Activated naive CD8-positive, alpha-beta T cell treated with anti-CD3 and anti-CD28 coated beads, Interleukin-2, amount 10 ng/mL, durations not matched to agents 7 days and 5 days (primary cell): ENCODE measurements around the gene ZNF578. TPM values are rescaled to one million over a fixed set of nuclear protein-coding genes. Genes with fewer than 3 reads are reported as not detected.
"Not testable (repeated sequence)": the region's sequence is repeated elsewhere in the genome, so short reads cannot be mapped to it uniquely, and the experiment has no call there.

Experiments used
- ATAC-seq: fragments of 150-1000 bp; cut with Tn5 transposase; one replicate; pipeline ENCODE4 v1.10.0; 2021; ENCODE audit warnings: low read depth, moderate library complexity
- POLR2A ChIA-PET: fragments of 350-600 bp; sonication (Branson Sonifier 250); formaldehyde crosslinking; loops from one replicate; lab custom pipeline; 2021; ENCODE audit warnings: antibody characterized with exemption; lab: Charles Lee
- DNase-seq: peaks from one replicate; pipeline ENCODE4 v3.0.0; 2021
- H3K27ac Mint-ChIP-seq: one replicate; pipeline ENCODE4 v1.8.0; 2022; ENCODE audit warnings: mild to moderate bottlenecking, mixed read lengths
- H3K27me3 Mint-ChIP-seq: one replicate; pipeline ENCODE4 v1.8.0; 2022; ENCODE audit warnings: mild to moderate bottlenecking, moderate library complexity, mixed read lengths
- H3K36me3 Mint-ChIP-seq: one replicate; pipeline ENCODE4 v1.8.0; 2021; ENCODE audit warnings: mild to moderate bottlenecking, mixed read lengths
- H3K4me1 Mint-ChIP-seq: one replicate; pipeline ENCODE4 v1.8.0; 2021; ENCODE audit warnings: mixed read lengths
- H3K4me3 Mint-ChIP-seq: one replicate; pipeline ENCODE4 v1.8.0; 2022; ENCODE audit warnings: mild to moderate bottlenecking, moderate library complexity, mixed read lengths
- H3K9me3 Mint-ChIP-seq: one replicate; pipeline ENCODE4 v1.8.0; 2021; ENCODE audit warnings: mixed read lengths
- total RNA-seq, 2 experiments: library from RNA; stranded (reverse); gene quantifications; one replicate each; pipeline ENCODE4 v1.2.3, GENCODE V29; 2021

Gene ZNF578
- total RNA-seq, 2 experiments from 2014 or later = 3.4 to 4.7 TPM

- peaks cover 28% of the 10 kb centered on the region for H3K9me3 Mint-ChIP-seq
- not testable (repeated sequence) for H3K36me3 Mint-ChIP-seq, H3K27ac Mint-ChIP-seq, DNase-seq, H3K27me3 Mint-ChIP-seq, H3K4me3 Mint-ChIP-seq, H3K4me1 Mint-ChIP-seq, ATAC-seq
- POLR2A ChIA-PET = interaction anchor here (0.7 kb wide), 1 partner anchor 212 kb away, joined by 3 read pairs; no protein-coding TSS in a partner anchor
Measured at GRCh38 chr19:52485561-52486240, 32.3 kb downstream of the ZNF578 start.

GRCh38 chr19:52492201-52492993, 39.0 kb downstream of the ZNF578 start:
- peaks cover 14% of the 10 kb centered on the region for H3K9me3 Mint-ChIP-seq
- DNase-seq (peak; percentile 36), ATAC-seq (no peak)
- no peaks in the 10 kb centered on the region for H3K27me3 Mint-ChIP-seq
- no peaks in the 10 kb centered on the region for H3K4me1 Mint-ChIP-seq
- H3K36me3 Mint-ChIP-seq = peaks cover 8% of the 10 kb centered on the region
- H3K27ac Mint-ChIP-seq = no peak overlapping the region
- POLR2A ChIA-PET = no interaction called here
- peak overlapping the region; percentile 22 for H3K4me3 Mint-ChIP-seq

GRCh38 chr19:52492994-52493470, 39.7 kb downstream of the ZNF578 start:
- ATAC-seq = no peak
- H3K27ac Mint-ChIP-seq = peak overlapping the region; percentile 21
- peak overlapping the region; percentile 54 for H3K4me3 Mint-ChIP-seq
- no peak for DNase-seq
- peaks cover 17% of the 10 kb centered on the region for H3K9me3 Mint-ChIP-seq
- peaks cover 8% of the 10 kb centered on the region for H3K36me3 Mint-ChIP-seq
- H3K27me3 Mint-ChIP-seq = no peaks in the 10 kb centered on the region
- H3K4me1 Mint-ChIP-seq = no peaks in the 10 kb centered on the region
- POLR2A ChIA-PET = no interaction called here

GRCh38 chr19:52494518-52494917, 41.2 kb downstream of the ZNF578 start:
- peaks cover 8% of the 10 kb centered on the region for H3K36me3 Mint-ChIP-seq
- H3K4me1 Mint-ChIP-seq = no peaks in the 10 kb centered on the region
- DNase-seq (no peak), ATAC-seq (no peak)
- POLR2A ChIA-PET = no interaction called here
- no peak overlapping the region for H3K4me3 Mint-ChIP-seq
- no peaks in the 10 kb centered on the region for H3K27me3 Mint-ChIP-seq
- H3K9me3 Mint-ChIP-seq = peaks cover 19% of the 10 kb centered on the region
- H3K27ac Mint-ChIP-seq = no peak overlapping the region

DNA sequence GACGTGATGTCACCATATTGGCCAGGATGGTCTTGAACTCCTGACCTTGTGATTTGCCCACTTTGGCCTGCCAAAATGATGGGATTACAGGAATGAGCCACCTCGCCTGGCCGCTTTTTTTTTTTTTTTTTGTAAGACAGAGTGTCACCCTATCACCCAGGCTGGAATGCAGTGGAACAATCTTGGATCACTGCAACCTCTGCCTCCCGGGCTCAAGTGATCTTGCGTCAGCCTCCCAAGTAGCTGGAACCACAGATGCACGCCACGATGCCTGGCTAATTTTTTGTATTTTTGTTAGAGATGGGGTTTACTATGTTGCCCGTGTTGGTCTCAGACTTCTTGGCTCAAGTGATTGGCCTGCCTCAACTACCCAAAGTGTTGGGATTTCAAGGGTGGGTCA, 45.2 kb downstream of the ZNF578 start:
- POLR2A ChIA-PET = no interaction called here
- no peak overlapping the region for H3K4me3 Mint-ChIP-seq
- H3K4me1 Mint-ChIP-seq = no peaks in the 10 kb centered on the region
- H3K9me3 Mint-ChIP-seq = peaks cover 26% of the 10 kb centered on the region
- no peak for ATAC-seq
- peaks cover 11% of the 10 kb centered on the region for H3K36me3 Mint-ChIP-seq
- no peak overlapping the region for H3K27ac Mint-ChIP-seq
- H3K27me3 Mint-ChIP-seq = no peaks in the 10 kb centered on the region
- no peak for DNase-seq

DNA sequence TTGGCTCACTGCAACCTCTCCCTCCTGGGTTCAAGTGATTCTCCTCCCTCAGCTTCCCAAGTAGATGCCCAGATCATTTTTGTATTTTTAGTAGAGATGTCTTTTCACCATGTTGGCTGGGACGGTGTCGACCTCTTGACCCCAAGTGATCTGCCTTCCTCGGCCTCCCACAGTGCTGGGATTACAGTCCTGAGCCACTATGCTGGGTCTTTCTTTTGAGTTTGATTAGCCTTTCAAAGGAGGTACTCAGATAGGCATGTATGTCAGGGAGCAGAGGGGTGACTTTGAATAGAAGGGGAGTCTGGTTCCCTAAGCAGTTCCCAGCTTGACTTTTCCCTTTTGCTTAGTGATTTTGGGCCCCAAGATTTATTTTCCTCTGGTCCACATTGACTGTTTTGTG, 47.1 kb downstream of the ZNF578 start:
- not testable (repeated sequence) for H3K4me1 Mint-ChIP-seq, ATAC-seq, H3K4me3 Mint-ChIP-seq, H3K27me3 Mint-ChIP-seq, H3K27ac Mint-ChIP-seq, H3K36me3 Mint-ChIP-seq, DNase-seq
- POLR2A ChIA-PET = interaction anchor here (0.7 kb wide), 1 partner anchor 329 kb away, joined by 7 read pairs; the partner anchor contains the start of gene ZNF836
- peaks cover 26% of the 10 kb centered on the region for H3K9me3 Mint-ChIP-seq

DNA sequence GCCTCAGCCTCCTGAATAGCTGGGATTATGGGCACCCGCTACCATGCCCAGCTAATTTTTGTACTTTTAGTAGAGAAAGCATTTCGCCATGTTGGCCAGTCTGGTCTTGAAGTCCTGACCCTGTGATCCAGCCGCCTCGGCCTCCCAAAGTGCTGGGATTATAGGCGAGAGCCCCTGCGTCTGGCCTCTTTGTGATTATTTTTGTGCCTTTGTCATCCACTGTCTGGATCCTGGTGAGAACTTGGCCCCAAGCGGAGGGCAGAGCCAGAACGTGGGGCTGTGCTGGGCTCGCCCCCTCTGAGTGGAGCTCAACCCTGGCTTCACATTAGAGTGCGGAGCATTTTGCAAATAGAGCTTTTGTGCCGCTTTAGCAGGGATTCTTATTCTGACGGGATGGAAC, 47.6 kb downstream of the ZNF578 start:
- peaks cover 27% of the 10 kb centered on the region for H3K9me3 Mint-ChIP-seq
- not testable (repeated sequence) for H3K4me1 Mint-ChIP-seq, H3K4me3 Mint-ChIP-seq, H3K36me3 Mint-ChIP-seq, ATAC-seq, DNase-seq, H3K27me3 Mint-ChIP-seq, H3K27ac Mint-ChIP-seq
- POLR2A ChIA-PET = interaction anchor here (0.7 kb wide), 1 partner anchor 329 kb away, joined by 7 read pairs; the partner anchor contains the start of gene ZNF836

- peaks cover 16% of the 10 kb centered on the region for H3K36me3 Mint-ChIP-seq
- H3K27me3 Mint-ChIP-seq = no peaks in the 10 kb centered on the region
- no peak for DNase-seq
- H3K9me3 Mint-ChIP-seq = peaks cover 25% of the 10 kb centered on the region
- no peak for ATAC-seq
- POLR2A ChIA-PET = no interaction called here
- H3K4me1 Mint-ChIP-seq = no peaks in the 10 kb centered on the region
- H3K27ac Mint-ChIP-seq = no peak overlapping the region
- no peak overlapping the region for H3K4me3 Mint-ChIP-seq
Measured at GRCh38 chr19:52507266-52507665, 53.9 kb downstream of the ZNF578 start.

- Mint-ChIP-seq H3K27ac (no peak overlapping the region), H3K36me3 (peaks cover 12% of the 10 kb centered on the region), H3K9me3 (peaks cover 43% of the 10 kb centered on the region), H3K4me3 (no peak overlapping the region), H3K4me1 (no peaks in the 10 kb centered on the region), H3K27me3 (no peaks in the 10 kb centered on the region)
- DNase-seq (no peak), ATAC-seq (no peak)
- POLR2A ChIA-PET = no interaction called here
Measured at GRCh38 chr19:52516191-52516590, 62.8 kb downstream of the ZNF578 start.

GRCh38 chr19:52518646-52519045, 65.3 kb downstream of the ZNF578 start:
- H3K9me3 Mint-ChIP-seq = peaks cover 35% of the 10 kb centered on the region
- no peak overlapping the region for H3K27ac Mint-ChIP-seq
- no peak overlapping the region for H3K4me3 Mint-ChIP-seq
- no peaks in the 10 kb centered on the region for H3K27me3 Mint-ChIP-seq
- H3K36me3 Mint-ChIP-seq = peaks cover 7% of the 10 kb centered on the region
- POLR2A ChIA-PET = interaction anchor here (0.6 kb wide), 1 partner anchor 490 kb away, joined by 3 read pairs; the partner anchor contains the start of gene ZNF614
- H3K4me1 Mint-ChIP-seq = no peaks in the 10 kb centered on the region
- DNase-seq (no peak), ATAC-seq (no peak)

DNA sequence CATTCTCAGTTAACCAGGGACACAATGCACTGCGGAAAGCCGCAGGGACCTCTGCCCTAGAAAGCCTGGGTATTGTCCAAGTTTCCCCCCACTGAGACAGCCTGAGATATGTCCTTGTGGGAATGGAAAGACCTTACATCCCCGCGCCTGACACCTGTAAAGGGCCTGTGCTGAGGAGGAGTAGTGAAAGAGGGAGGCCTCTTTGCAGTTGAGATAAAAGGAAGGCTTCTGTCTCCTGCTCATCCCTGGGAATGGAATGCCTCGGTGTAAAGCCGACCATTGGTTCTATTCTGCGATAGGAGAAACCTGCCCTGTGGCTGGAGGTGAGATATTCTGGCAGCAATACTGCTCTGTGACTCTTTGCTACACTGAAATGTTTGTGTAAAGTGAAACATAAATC, 65.8 kb downstream of the ZNF578 start:
- H3K27me3 Mint-ChIP-seq, H3K27ac Mint-ChIP-seq, H3K4me1 Mint-ChIP-seq, DNase-seq, H3K36me3 Mint-ChIP-seq, ATAC-seq, POLR2A ChIA-PET, H3K4me3 Mint-ChIP-seq: not testable (repeated sequence)
- H3K9me3 Mint-ChIP-seq = peaks cover 32% of the 10 kb centered on the region

DNA sequence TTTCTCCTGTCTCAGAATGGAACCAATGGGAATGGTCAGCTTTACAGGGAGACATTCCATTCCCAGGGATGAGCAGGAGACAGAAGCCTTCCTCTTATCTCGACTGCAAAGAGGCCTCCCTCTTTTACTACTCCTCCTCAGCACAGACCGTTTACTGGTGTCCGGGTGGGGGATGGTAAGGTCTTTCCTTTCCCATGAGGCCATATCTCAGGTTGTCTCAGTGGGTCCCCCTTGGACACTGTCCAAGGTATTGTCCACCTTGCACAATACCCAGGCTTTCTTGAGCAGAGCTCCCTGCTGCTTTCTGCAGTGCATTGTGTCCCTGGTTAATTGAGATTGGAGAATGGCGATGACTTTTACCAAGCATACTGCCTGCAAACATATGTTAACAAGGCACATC, 66.7 kb downstream of the ZNF578 start:
- no peaks in the 10 kb centered on the region for H3K4me1 Mint-ChIP-seq
- peaks cover 7% of the 10 kb centered on the region for H3K36me3 Mint-ChIP-seq
- H3K4me3 Mint-ChIP-seq = no peak overlapping the region
- POLR2A ChIA-PET = no interaction called here
- DNase-seq (no peak), ATAC-seq (no peak)
- H3K27ac Mint-ChIP-seq = no peak overlapping the region
- peaks cover 32% of the 10 kb centered on the region for H3K9me3 Mint-ChIP-seq
- H3K27me3 Mint-ChIP-seq = no peaks in the 10 kb centered on the region

DNA sequence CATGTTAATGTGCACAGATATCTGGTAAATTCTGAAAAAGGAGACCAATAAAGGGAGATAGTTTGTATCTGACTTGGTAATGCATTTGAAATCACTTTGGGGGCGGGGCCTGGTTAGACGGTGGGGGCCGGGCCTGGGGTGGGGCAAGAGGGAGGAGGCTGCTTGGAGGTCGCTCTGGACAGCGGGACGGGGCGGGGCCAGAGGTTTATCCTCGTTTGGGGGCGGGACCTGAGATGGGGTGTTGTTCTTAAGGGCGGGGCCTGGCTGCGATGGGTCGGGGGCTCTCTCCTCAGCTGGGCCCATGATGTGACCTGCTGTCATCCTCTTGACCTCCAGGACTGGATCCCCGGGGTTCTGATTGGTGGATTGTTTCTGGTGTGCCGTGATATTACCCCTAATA, 69.2 kb downstream of the ZNF578 start:
- peaks cover 19% of the 10 kb centered on the region for H3K9me3 Mint-ChIP-seq

More for the DNA sequence above, 69.2 kb downstream of the ZNF578 start:
- Mint-ChIP-seq H3K4me1 (no peaks in the 10 kb centered on the region), H3K4me3 (no peak overlapping the region), H3K36me3 (peaks cover 3% of the 10 kb centered on the region), H3K27ac (no peak overlapping the region), H3K27me3 (no peaks in the 10 kb centered on the region)
- ATAC-seq (no peak), DNase-seq (no peak)
- POLR2A ChIA-PET = no interaction called here
